Activated T-cell treated with anti-CD3 and anti-CD28 coated beads for 1 hour (primary cell): ENCODE measurements around the gene DDIT4.
A peak's percentile ranks its signal among the peaks of the same experiment; 100 is the strongest.
"Not testable (repeated sequence)": the region's sequence is repeated elsewhere in the genome, so short reads cannot be mapped to it uniquely, and the experiment has no call there.

Experiments used
- DNase-seq: peaks from one replicate; pipeline ENCODE4 v3.0.0-alpha.2; 2020; ENCODE audit warnings: low read depth

DDIT4 gene

GRCh38 chr10:72249176-72249862, 24.4 kb upstream of the DDIT4 start:
- DNase-seq = not testable (repeated sequence)

- DNase-seq = no peak
Measured at GRCh38 chr10:72250666-72251065, 23.1 kb upstream of the DDIT4 start.

- no peak for DNase-seq
Measured at GRCh38 chr10:72251635-72252034, 22.1 kb upstream of the DDIT4 start.

- no peak for DNase-seq
Measured at GRCh38 chr10:72252972-72253371, 20.8 kb upstream of the DDIT4 start.

- no peak for DNase-seq
Measured at GRCh38 chr10:72253578-72253977, 20.1 kb upstream of the DDIT4 start.

- DNase-seq = no peak
Measured at GRCh38 chr10:72254813-72255568, 18.7 kb upstream of the DDIT4 start.

- DNase-seq = no peak
Measured at GRCh38 chr10:72255977-72256729, 17.6 kb upstream of the DDIT4 start.

- DNase-seq = no peak
Measured at GRCh38 chr10:72257051-72257892, 16.5 kb upstream of the DDIT4 start.

- no peak for DNase-seq
Measured at GRCh38 chr10:72258617-72259016, 15.1 kb upstream of the DDIT4 start.

- DNase-seq = no peak
Measured at GRCh38 chr10:72259491-72260238, 14.1 kb upstream of the DDIT4 start.

GRCh38 chr10:72260239-72260975, 13.3 kb upstream of the DDIT4 start:
- DNase-seq = peak; percentile 64

GRCh38 chr10:72260976-72261783, 12.5 kb upstream of the DDIT4 start:
- no peak for DNase-seq

GRCh38 chr10:72261784-72262404, 11.8 kb upstream of the DDIT4 start:
- DNase-seq = no peak

GRCh38 chr10:72263613-72264241, 10.0 kb upstream of the DDIT4 start:
- no peak for DNase-seq

- no peak for DNase-seq
Measured at GRCh38 chr10:72264536-72264935, 9.2 kb upstream of the DDIT4 start.

GRCh38 chr10:72265508-72265907, 8.2 kb upstream of the DDIT4 start:
- no peak for DNase-seq

GRCh38 chr10:72265990-72266865, 7.5 kb upstream of the DDIT4 start:
- no peak for DNase-seq

- no peak for DNase-seq
Measured at GRCh38 chr10:72267381-72267780, 6.3 kb upstream of the DDIT4 start.
